Measurements from ENCODE around the gene VGLL2.
"Not testable (repeated sequence)": the region's sequence is repeated elsewhere in the genome, so short reads cannot be mapped to it uniquely, and the experiment has no call there.

VGLL2 gene
- long read RNA-seq, donor 1: 0 reads
- long read RNA-seq, donor 2: 0 reads
- long read RNA-seq, donor 3: 0 reads
- long read RNA-seq, donor 4: 0 reads
- long read RNA-seq, donor 5: 0 reads
- long read RNA-seq, donor 6: 0 reads
- long read RNA-seq, donor 7: 0 reads
- long read RNA-seq, donor 8: 0 reads

DNA sequence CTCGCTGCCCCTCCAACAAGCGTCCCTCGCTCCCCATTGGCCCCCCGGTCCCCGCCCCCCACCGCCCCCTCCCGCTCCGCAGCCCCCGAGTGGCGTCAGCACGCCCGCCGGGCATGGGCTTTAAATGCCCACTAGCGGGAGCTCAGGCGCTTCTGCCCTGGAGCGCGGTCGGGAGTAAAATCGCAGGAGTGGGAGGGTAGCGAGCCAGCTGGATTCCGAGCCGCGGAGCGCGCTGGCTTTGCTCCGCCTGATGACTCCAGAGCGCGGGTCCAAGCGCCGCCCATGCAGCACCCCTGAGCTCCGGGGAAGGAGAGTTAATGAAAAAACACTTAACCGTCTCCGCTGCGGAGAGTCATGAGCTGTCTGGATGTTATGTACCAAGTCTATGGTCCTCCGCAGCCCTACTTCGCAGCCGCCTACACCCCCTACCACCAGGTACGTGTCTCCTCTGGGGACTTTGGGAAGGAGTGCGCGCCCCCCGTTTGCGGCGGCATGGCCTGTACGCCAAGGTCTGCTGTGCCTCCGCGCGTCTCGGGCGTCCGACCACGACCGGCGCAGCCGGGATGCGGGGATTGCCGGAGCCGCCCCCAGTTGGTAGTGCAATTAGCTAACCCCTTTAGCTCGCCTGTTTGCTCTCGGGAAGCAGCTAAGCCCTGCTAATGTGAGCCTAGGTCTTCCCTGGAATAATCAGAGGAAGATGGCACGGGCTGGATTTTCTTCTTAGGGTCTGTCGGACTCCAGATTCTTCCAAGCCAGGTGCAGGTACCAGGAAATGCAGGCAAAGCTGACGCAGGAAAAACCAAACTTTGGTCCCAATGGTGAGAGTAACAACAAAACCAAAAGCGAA, at the start of gene VGLL2:
Gene VGLL2, plus strand, starts transcription at position 149 of the 847 bp plus-strand sequence. Its CDS starts 206 bp downstream, at position 355.
- DNase-seq: peak; percentile 79

DNA sequence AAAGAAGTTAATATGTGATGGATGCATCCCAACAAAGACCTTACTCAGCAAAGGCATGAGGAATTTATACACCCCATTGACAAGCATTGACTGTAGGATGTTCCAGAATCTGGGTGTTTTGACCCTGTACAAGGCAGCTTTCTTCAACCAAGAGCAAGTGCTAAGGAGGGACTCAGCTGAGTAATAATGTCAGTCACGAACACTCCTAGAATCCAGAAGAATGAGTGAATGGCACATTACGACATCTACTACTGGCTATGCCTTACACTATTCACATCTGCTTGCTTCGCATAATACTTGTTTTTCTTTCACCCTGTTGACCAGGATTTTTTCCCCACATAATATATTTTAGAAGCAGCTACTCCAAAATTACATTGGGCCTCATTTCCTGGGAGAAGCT, 42.5 kb upstream of the VGLL2 start:
- no peak for DNase-seq

GRCh38 chr6:117226778-117227177, 38.6 kb upstream of the VGLL2 start:
- no peak for DNase-seq

- DNase-seq: no peak
These were observed 38.0 kb upstream of the VGLL2 start for GRCh38 chr6:117227245-117227962.

- DNase-seq: no peak
These were observed 37.2 kb upstream of the VGLL2 start for GRCh38 chr6:117228202-117228601.

GRCh38 chr6:117229870-117230269, 35.5 kb upstream of the VGLL2 start:
- no peak for DNase-seq

DNA sequence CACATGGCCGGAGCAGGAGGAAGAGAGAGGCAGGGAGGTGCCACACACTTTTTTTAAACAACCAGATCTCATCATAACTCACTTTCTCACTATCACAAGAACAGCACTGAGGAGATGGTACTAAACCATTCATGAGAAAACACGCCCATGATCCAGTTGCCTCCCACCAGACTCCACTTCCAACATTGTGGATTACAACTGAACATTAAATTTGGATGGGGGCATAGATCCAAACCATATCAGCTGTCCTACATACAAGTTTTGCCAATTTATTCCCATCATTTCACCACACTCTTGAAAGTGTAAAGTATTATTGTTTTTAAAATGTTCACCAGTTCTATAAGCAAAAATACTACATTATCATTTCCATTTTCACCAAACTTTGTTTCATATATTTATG, 33.9 kb upstream of the VGLL2 start:
- no peak for DNase-seq

DNA sequence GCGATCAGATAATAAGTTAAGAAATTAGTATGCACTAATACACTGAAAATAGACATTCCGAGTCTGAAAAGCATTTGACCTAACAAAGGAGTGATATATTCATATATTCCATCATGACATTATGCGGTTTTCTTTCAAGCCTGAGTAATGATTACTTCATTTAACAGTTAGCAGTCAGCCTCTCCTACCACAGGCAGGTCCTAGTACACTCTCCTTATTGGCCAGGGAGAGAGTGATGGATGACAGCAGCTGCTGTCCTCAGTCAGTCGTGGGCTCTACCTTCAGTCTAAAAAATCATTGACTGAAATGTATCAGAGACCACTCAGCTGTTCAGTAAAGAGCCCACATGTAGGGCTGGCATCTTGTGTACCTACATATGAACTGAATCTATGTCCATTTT, 33.2 kb upstream of the VGLL2 start:
- DNase-seq: no peak

DNA sequence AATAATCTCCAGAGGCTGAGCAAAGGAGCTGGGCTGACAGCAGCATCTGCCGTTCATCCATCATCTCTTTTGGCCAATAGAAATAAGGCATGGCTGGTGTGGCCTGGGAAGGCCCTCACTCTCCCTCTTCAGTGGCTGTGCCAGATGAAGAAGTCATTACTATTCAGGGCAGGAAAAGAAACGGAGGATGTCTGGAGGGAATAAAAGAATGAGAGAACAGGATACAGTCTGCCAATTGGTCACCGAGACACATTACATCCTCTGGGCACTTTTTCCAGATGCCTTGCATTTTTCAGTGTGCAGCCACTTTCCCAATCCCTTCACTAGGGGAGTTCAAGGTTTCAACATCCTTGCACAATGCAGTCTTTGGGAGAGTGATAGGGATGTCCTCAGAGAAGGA, 32.2 kb upstream of the VGLL2 start:
- no peak for DNase-seq

- DNase-seq: no peak
These were observed 27.8 kb upstream of the VGLL2 start for GRCh38 chr6:117237561-117237960.

DNA sequence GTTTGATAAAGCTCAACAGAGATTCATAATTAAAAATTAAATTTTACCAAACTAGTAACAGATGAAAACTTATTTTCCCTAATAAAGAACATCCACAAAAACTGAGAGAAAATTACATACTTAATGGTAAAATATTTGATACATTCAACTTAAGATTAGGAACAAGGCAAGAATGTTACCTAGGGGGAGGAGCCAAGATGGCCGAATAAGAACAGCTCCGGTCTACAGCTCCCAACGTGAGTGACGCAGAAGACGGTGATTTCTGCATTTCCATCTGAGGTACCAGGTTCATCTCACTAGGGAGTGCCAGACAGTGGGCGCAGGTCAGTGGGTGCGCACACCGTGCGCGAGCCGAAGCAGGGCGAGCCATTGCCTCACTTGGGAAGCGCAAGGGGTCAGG, 20.8 kb upstream of the VGLL2 start:
- not testable (repeated sequence) for DNase-seq

DNA sequence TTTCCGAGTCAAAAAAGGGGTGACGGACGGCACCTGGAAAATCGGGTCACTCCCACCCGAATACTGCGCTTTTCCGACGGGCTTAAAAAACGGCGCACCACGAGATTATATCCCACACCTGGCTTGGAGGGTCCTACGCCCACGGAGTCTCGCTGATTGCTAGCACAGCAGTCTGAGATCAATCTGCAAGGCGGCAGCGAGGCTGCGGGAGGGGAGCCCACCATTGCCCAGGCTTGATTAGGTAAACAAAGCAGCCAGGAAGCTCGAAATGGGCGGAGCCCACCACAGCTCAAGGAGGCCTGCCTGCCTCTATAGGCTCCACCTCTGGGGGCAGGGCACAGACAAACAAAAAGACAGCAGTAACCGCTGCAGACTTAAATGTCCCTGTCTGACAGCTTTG, 20.4 kb upstream of the VGLL2 start:
- DNase-seq: not testable (repeated sequence)

DNA sequence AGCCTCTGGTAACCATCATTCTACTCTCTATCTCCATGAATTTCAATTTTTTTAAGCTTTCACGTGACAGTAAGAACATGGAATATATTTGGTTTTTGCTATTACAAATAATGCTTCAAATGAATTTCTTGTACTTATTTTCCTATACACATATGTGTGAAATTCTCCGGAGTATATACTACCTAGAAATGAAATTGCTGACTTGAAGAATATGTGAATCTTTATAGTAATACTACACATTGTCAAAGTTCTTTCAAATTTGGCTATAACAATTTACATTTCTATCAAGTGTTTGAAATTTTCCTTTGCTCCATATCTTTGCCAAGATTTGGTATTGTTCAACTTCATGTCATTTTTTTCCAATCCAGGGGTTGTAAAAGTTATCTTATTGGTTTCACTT, 11.6 kb upstream of the VGLL2 start:
- no peak for DNase-seq

- no peak for DNase-seq
These were observed 2.6 kb upstream of the VGLL2 start for GRCh38 chr6:117262799-117263198.

DNA sequence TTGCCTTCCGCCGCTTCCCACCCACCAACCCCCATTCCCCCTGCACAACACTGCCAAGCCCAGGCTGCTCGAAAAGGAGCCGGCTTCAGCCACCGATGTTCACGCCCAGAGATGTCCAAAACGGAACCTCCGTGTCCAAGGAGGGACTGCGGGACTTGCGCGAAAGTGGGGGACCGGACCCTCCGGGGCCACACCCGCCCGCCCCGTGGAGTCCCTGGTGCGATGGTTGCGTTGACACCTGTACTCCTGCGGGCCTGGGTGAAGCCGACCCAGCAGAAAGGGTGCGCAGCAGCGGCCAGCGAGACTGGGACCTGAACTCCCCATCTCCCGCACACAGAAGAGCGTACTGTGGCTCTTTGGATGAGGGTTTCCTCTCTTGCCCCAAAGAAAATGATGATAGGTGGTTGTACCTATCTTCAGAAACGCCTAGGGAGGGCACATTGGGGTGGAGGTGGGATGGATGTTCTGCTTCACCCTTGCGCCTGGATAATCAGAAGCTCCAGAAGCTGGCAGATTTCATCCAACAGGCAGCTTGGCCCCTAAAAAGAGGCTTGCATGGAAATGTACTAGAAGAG, 1.9 kb upstream of the VGLL2 start:
- DNase-seq: peak; percentile 28

- DNase-seq: no peak
These were observed 1.0 kb upstream of the VGLL2 start for GRCh38 chr6:117264369-117264691.

DNA sequence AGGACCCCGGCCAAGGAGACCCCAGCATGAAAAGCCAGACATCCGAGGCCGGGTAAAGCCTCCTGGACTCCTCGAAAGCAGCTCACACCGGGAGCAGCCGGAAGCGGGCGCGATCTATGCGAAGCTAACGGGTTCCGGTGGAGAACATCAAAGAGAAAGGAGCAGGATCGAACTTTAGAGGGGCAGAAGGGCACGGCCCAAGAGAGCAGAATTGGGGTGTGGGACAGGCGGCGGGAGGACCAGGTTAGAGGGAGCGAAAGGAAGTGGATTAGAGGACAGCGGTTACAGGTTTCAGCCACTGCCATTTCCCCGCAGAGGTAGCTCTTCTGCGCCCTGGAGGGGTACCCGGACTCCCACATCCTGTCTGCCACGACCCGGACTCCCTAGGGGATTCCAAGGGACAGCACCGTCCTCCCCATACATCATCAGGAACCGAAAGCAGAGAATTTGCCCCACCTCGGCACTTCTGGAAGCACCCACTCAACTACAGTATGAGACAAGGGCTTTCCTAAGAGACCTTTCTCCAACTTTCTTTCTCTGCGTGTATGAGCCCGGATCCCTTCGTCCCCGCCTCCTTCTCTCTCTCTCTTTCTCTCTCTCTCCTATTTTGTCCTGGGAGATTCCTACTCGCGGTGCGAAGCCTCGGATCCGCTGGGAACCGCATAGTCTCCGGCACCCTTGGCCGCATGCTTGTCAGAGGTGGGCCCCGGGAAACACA, 507 bp upstream of the VGLL2 start:
- peak; percentile 76 for DNase-seq

DNA sequence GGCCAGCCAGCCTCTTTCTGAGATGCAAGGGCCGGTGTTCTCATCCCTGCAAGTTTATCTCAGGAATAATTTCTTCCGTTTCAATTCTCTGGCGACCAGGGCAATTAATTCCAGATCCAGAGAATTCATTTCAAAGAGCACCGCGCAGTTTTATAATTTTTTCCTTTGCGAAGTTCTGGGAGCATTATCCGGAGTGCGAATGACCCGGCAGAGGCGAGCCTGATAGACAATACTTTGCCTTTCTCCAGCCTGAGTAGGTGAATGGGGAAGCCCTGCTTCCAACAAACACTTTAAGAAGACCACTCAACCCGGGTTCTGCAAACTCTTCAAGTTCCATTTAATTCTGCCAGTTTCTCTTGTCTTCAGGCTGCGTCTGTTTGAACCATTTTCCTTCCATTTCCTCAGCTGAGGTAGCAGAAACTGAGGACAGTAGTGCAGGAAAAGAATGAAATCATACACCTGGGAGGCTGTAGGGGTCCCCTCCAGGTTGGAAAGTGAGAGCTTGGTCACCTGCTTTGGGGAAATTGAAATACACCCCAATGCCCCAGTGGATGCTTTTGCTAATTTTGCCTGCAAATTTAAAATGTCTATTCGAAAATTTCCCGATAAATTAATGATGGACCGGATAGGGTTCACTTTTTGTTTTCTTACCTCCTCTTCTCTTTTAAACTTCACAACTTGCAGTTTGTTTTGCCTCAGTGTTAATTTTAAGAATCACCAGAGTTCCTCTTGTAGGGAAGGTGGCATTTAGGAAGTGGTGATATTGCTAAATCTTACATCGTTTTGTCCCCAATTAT, 1.1 kb downstream of the VGLL2 start:
- no peak for DNase-seq

DNA sequence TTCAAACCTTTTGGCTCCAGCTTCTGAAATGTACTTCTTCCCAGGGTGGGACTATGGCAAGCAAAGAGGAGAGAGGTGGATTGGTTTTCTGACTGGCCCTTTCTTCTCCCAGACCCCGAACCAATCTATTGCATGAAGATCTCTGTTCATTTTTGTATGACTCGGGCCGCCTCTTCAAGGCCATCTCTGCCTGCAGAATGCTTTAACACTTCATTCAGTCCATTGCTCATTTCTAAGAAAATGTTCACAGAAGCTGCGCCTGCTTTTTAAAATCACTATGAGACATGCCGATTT, 1.6 kb downstream of the VGLL2 start:
- peak; percentile 28 for DNase-seq

DNA sequence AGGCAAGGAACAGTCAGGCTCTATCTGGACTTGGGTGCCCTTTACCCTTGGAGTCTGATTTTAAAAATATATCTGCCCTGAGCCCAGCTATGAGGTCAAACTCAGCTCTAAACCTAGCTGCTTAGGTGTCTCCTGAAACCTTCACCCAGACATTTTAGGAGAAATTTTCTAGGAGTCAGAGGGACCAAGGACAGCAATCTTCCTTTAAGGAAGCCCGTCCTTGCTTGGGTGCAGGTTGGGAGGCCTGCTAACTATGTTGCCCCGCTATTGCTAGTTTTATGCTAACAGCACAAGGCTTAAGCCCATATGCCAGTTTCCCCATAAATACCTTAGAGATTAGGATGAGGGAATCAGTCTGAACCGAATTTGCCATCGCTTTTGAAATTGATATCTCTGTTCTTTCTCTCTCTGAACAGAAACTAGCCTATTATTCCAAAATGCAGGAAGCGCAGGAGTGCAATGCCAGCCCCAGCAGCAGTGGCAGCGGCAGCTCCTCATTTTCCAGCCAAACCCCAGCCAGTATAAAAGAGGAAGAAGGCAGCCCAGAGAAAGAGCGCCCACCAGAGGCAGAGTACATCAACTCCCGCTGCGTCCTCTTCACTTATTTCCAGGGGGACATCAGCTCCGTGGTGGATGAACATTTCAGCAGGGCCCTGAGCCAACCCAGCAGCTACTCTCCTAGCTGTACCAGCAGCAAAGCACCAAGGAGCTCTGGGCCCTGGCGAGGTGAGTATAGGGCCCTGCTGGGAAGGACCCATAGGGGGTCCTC, 2.6 kb downstream of the VGLL2 start:
- peak; percentile 23 for DNase-seq

- DNase-seq: peak; percentile 17
These were observed 3.6 kb downstream of the VGLL2 start for GRCh38 chr6:117268924-117269323.
